ENCODE measurements around the gene IARS2. TPM values are rescaled to one million over a fixed set of nuclear protein-coding genes. Genes with fewer than 3 reads are reported as not detected.
"Not testable (repeated sequence)": the region's sequence is repeated elsewhere in the genome, so short reads cannot be mapped to it uniquely, and the experiment has no call there.

IARS2 gene
- total RNA-seq, 3 donors from 2014 or later, result 65.7 to 86.5 (median 73.6) TPM

GRCh38 chr1:220099826-220100225, 5.9 kb downstream of the IARS2 start:
- TF ChIP-seq CTCF (IDR thresholded peaks at IDR 0.05), result no peak
- DNase-seq, result no peak
- intact Hi-C loops (cut with DNase I, micrococcal nuclease), result no loop called here
- H3K9me3 ChIP-seq, result no peaks in the 10 kb centered on the region
- H3K36me3 ChIP-seq (ENCODE audit: low read depth), result no peaks in the 10 kb centered on the region
- H3K4me3 ChIP-seq, result no peak overlapping the region
- peaks cover 8% of the 10 kb centered on the region for H3K4me1 ChIP-seq (ENCODE audit: low read depth)
- no peak for ATAC-seq

GRCh38 chr1:220110473-220110872, 16.5 kb downstream of the IARS2 start:
- H3K36me3 ChIP-seq (ENCODE audit: low read depth); H3K9me3 ChIP-seq; intact Hi-C loops (cut with DNase I, micrococcal nuclease); ATAC-seq; H3K4me3 ChIP-seq; DNase-seq; H3K4me1 ChIP-seq (ENCODE audit: low read depth): not testable (repeated sequence)

- not testable (repeated sequence) for H3K36me3 ChIP-seq (ENCODE audit: low read depth)
Measured at GRCh38 chr1:220112600-220112999, 18.7 kb downstream of the IARS2 start.

GRCh38 chr1:220113136-220113695, 19.3 kb downstream of the IARS2 start:
- ATAC-seq (peak; percentile 69), DNase-seq (peak in 1 of 3 donors; percentile 22)
- intact Hi-C loops (cut with DNase I, micrococcal nuclease), result no loop called here

More at GRCh38 chr1:220112600-220112999, 18.7 kb downstream of the IARS2 start:
- H3K4me3 ChIP-seq; DNase-seq; H3K4me1 ChIP-seq (ENCODE audit: low read depth); intact Hi-C loops (cut with DNase I, micrococcal nuclease); ATAC-seq; H3K9me3 ChIP-seq: not testable (repeated sequence)

GRCh38 chr1:220119043-220119512, 25.1 kb downstream of the IARS2 start:
- no peaks in the 10 kb centered on the region for H3K36me3 ChIP-seq (ENCODE audit: low read depth)
- TF ChIP-seq CTCF (IDR thresholded peaks at IDR 0.05), result no peak
- DNase-seq (peak in 1 of 3 donors; percentile 30), ATAC-seq (peak; percentile 92)
- no peaks in the 10 kb centered on the region for H3K9me3 ChIP-seq
- intact Hi-C loops (cut with DNase I, micrococcal nuclease), result no loop called here
- no peak overlapping the region for H3K4me3 ChIP-seq
- H3K4me1 ChIP-seq (ENCODE audit: low read depth), result peaks cover 10% of the 10 kb centered on the region

More at GRCh38 chr1:220113136-220113695, 19.3 kb downstream of the IARS2 start:
- H3K9me3 ChIP-seq, result no peaks in the 10 kb centered on the region
- peaks cover 8% of the 10 kb centered on the region for H3K36me3 ChIP-seq (ENCODE audit: low read depth)
- TF ChIP-seq CTCF (IDR thresholded peaks at IDR 0.05), result peak; percentile 31
- H3K4me3 ChIP-seq, result no peak overlapping the region
- H3K4me1 ChIP-seq (ENCODE audit: low read depth), result no peaks in the 10 kb centered on the region

- Histone ChIP-seq H3K9me3 (no peaks in the 10 kb centered on the region), H3K4me3 (no peak overlapping the region), H3K36me3 (ENCODE audit: low read depth) (no peaks in the 10 kb centered on the region), H3K4me1 (ENCODE audit: low read depth) (peaks cover 10% of the 10 kb centered on the region)
- DNase-seq (peak in 1 of 3 donors; percentile 44), ATAC-seq (peak; percentile 89)
- no peak for TF ChIP-seq CTCF (IDR thresholded peaks at IDR 0.05)
- intact Hi-C loops (cut with DNase I, micrococcal nuclease), result no loop called here
Measured at GRCh38 chr1:220121791-220122530, 28.0 kb downstream of the IARS2 start.
